RWPE1 (cell line): ENCODE measurements around the gene AP4B1.

Experiments used
- CTCF ChIA-PET: fragments of 350-600 bp; sonication (Branson Sonifier 250); formaldehyde crosslinking; extraction: SDS; loops from one replicate; lab custom pipeline; 2021; lab: Yijun Ruan, JAX
- POLR2A ChIA-PET: fragments of 400-600 bp; formaldehyde crosslinking; extraction: SDS; loops from one replicate; lab custom pipeline; 2020; ENCODE audit warnings: antibody characterized with exemption; ENCODE audit not compliant: low non-redundant PET; lab: Yijun Ruan, JAX
- DNase-seq: peaks from one replicate; pipeline ENCODE4 v3.0.0; 2012; ENCODE audit warnings: low spot score
- H3K27ac ChIP-seq: fragments of 450-650 bp; 2 replicates; pipeline ENCODE4 v1.5.1; 2017
- TF ChIP-seq, protein P1 (sequence below): fragments of 450-650 bp; conservative IDR thresholded peaks from 2 replicates; pipeline ENCODE4 v1.5.1; 2017; ENCODE audit warnings: low read depth, mild to moderate bottlenecking

Gene AP4B1

DNA sequence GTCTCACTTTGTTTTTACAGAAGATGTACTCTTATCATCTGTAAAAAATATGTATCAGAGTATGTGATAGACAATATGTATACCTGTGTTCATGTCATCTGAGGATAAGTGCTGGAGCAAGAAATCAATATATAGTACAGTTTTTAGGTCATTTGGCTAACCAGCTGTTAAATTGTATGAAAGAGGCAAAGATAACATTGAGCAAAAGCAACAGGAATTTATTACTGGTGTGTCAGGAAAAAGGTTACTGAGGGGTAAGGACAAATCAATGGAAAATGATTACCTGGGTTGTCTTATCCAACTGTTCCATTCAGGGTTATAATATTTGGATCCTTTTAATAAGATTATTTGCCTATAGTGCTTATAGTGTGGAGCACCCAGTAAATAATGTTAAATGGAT, 29.4 kb upstream of the AP4B1 start:
- no peak for DNase-seq
- TF ChIP-seq, protein P1, sequence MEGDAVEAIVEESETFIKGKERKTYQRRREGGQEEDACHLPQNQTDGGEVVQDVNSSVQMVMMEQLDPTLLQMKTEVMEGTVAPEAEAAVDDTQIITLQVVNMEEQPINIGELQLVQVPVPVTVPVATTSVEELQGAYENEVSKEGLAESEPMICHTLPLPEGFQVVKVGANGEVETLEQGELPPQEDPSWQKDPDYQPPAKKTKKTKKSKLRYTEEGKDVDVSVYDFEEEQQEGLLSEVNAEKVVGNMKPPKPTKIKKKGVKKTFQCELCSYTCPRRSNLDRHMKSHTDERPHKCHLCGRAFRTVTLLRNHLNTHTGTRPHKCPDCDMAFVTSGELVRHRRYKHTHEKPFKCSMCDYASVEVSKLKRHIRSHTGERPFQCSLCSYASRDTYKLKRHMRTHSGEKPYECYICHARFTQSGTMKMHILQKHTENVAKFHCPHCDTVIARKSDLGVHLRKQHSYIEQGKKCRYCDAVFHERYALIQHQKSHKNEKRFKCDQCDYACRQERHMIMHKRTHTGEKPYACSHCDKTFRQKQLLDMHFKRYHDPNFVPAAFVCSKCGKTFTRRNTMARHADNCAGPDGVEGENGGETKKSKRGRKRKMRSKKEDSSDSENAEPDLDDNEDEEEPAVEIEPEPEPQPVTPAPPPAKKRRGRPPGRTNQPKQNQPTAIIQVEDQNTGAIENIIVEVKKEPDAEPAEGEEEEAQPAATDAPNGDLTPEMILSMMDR = no peak
- POLR2A ChIA-PET = no interaction called here
- H3K27ac ChIP-seq = no peak overlapping the region
- CTCF ChIA-PET = interaction anchor here (0.8 kb wide), 1 partner anchor 30 kb away, joined by 4 read pairs; no protein-coding TSS in a partner anchor

DNA sequence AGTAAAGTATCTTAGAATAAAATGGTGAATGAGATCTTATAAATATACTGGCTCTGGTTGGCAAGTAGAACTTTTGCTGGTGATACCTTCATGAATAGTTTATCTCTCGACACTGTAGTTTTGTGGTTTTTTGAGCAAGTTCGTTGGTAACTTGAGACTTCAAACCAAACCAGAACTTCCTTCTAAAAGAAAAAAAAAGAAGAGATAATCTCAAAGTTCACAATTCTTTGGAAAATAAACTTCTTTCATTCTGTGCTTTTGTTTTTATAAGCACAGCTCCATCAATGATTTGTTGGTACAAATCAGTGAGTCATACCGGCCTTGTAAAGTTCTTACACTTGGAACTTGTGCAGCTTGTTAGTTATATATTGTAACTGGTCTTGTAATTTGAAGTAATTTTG, 26.9 kb upstream of the AP4B1 start:
- TF ChIP-seq, protein P1 = no peak
- CTCF ChIA-PET = interaction anchor here (1.0 kb wide), 1 partner anchor 95 kb away, joined by 3 read pairs; no protein-coding TSS in a partner anchor
- POLR2A ChIA-PET = interaction anchor here (3.7 kb wide), 1 partner anchor 27 kb away, joined by 19 read pairs; the partner anchor contains the start of genes AP4B1 and DCLRE1B
- DNase-seq = peak; percentile 31
- H3K27ac ChIP-seq = no peak overlapping the region

DNA sequence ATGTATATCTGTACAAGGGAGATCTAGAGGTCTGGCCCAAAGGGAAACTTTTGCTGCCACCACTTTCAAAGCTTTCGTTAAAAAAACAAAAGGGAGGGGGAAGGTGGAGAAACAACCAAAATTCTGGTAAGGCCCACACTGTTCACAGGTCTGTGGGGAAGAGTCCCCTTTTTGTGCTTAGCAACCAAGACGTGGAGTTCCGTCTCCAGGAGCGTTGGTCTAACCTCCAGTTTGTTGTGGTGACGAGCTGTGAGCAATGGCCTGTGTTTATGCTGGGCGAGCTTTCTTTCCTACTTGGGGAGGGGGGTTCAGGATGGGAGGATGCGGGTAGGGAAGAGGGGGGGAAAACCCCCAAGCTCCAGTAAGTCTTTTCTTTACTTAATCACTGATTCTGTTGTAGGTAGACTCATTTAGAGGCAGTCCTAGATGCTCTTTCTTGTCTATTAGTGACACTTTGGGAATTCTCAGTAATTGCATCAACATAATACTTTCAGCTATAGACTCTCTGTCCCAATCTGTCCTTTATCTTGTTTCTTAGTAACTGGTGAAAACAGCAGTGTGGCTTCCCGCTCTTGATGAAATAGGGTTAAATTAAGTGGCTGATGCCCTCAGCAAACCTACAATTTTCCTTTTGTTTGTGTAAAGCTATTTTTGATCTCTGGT, 26.0 kb upstream of the AP4B1 start:
- CTCF ChIA-PET = interaction anchor here (0.6 to 2.8 kb wide), 5 partner anchors 22 to 1074 kb away, joined by 3 to 16 read pairs (median 3); partner anchors contain the start of genes AP4B1 and DCLRE1B
- TF ChIP-seq, protein P1 = no peak
- peak; percentile 46 for DNase-seq
- POLR2A ChIA-PET = interaction anchor here (3.7 kb wide), 1 partner anchor 26 kb away, joined by 19 read pairs; the partner anchor contains the start of genes AP4B1 and DCLRE1B
- peak overlapping the region; percentile 82 for H3K27ac ChIP-seq

DNA sequence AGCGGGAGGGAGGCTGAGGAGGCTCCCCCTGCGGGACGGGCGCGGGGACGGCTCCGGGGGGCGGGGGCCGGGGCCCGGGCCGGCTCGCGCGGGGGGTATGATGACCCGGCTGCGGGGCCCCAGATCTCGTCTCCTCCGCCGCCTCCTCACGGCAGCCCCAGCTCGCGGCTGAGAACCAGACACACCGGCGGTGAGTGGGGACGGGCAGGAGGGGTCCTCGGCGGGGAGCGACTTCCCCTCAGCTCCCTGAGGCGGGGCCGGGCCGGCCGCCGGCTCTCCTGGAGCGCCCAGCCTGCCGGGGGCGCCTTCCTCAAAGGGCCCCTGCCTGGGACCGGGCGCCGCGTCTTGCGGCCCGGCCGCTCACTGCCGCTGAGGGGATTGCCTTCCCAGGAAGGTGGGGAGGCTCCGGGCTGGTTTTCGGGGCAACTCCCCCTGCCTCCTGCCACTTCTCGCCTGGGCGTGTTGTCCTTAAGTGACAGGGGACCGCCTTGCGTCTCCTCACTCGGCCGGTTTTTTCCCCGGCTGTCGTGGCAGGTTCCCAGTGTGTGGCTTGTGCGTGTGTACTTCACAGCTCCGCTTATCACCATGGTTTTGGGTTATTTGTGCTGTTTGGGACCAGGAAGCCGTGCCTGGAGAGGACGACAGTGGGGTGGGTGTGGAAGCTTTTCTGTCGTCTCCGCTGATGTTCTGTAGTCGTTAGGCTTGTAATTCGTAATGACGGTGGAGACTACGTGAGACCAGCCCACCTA, 25.3 kb upstream of the AP4B1 start:
- ChIA-PET POLR2A (interaction anchor here (0.7 to 3.7 kb wide), 2 partner anchors 17 to 26 kb away, joined by 3 to 19 read pairs; partner anchors contain the start of genes AP4B1 and DCLRE1B), CTCF (interaction anchor here (0.6 to 2.8 kb wide), 5 partner anchors 21 to 1073 kb away, joined by 3 to 16 read pairs (median 3); partner anchors contain the start of genes AP4B1 and DCLRE1B)
- peak overlapping the region; percentile 82 for H3K27ac ChIP-seq
- DNase-seq = peak; percentile 30
- TF ChIP-seq, protein P1 = peak; percentile 18

DNA sequence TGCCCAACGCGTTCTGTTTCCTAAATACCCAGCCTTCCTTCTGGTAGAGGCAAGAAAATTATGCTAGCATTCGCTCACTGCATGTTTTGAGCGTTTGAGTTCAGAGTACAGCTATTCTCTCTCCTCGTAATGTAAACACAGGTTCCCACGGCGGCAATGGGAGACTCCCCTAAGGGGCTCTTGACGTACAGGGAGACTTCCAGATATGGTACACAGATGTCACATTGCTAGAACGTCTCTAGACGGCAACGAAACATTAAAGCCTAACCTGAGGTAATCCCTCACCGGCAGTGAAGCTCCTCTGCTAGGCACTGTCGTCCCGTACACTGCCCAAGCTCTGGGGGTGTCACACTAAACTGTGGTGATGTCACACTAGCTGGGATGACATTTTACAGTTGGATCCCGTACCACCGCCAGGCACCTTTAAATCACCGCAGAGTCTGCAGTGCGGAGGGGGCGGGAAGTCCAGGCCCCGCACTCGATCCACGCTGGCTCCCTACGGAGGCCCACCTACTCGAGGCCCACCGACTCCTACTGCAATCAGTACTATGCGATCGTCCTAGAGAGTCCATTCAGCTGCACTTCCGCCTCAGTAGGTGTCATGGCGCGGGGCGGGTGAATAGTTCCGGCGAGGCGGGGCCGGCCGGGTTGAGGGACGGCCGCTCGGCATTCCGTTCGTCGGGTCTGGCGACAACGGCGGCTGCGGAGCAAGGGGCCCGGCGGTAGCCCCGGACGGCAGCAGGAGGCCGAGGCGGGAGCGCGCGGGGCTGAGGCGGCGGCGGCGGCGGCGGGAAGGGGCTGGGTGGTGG, 24.5 kb upstream of the AP4B1 start, which contains the start of gene HIPK1:
Gene HIPK1 (plus strand): TSS at position 384 of the 809 bp plus-strand sequence.
- peak within 1 kb of the TSS; percentile 82 for H3K27ac ChIP-seq
- CTCF ChIA-PET = interaction anchor here (0.7 to 2.8 kb wide), 3 partner anchors 11 to 55 kb away, joined by 4 to 16 read pairs (median 5); partner anchors contain the start of genes AP4B1 and DCLRE1B
- peak; percentile 85 for DNase-seq
- POLR2A ChIA-PET = interaction anchor here (0.7 to 3.7 kb wide), 2 partner anchors 16 to 25 kb away, joined by 3 to 19 read pairs; partner anchors contain the start of genes AP4B1 and DCLRE1B
- TF ChIP-seq, protein P1 = no peak
